SK-N-SH treated with all-trans-retinoic acid at 6 μM for 48 hours (cell line): ENCODE measurements around the gene SNAPC1.

Experiments used
- ARNTL ChIP-seq: fragments of 450-650 bp; formaldehyde crosslinking; IDR thresholded peaks from 2 replicates; pipeline ENCODE4 v1.5.0; 2020; ENCODE audit warnings: low read depth, mild to moderate bottlenecking, moderate library complexity, borderline replicate concordance
- BACH2 ChIP-seq: fragments of 250-450 bp; sonication (Bioruptor Pico); IDR thresholded peaks from 2 replicates; pipeline ENCODE4 v1.9.0; 2021; ENCODE audit warnings: mild to moderate bottlenecking, borderline replicate concordance
- CSDC2 ChIP-seq: fragments of 250-450 bp; sonication (Bioruptor Pico); IDR thresholded peaks from 2 replicates; pipeline ENCODE4 v1.5.0; 2020; ENCODE audit warnings: mild to moderate bottlenecking, moderate library complexity
- OSR1 ChIP-seq: fragments of 250-450 bp; sonication (Bioruptor Pico); IDR thresholded peaks from 2 replicates; pipeline ENCODE4 v1.8.0; 2022; ENCODE audit warnings: moderate library complexity, mild to moderate bottlenecking, inconsistent platforms
- RARB ChIP-seq: fragments of 250-450 bp; sonication (Bioruptor Pico); IDR thresholded peaks from 2 replicates; pipeline ENCODE4 v1.8.0; 2021; ENCODE audit warnings: mild to moderate bottlenecking, moderate library complexity
- TSHZ2 ChIP-seq: fragments of 250-450 bp; sonication (Bioruptor Pico); IDR thresholded peaks from 2 replicates; pipeline ENCODE4 v1.5.0; 2020; ENCODE audit warnings: mild to moderate bottlenecking, moderate library complexity
- ZFP3 ChIP-seq: fragments of 250-450 bp; sonication (Bioruptor Pico); IDR thresholded peaks from 2 replicates; pipeline ENCODE4 v1.5.0; 2020; ENCODE audit warnings: mild to moderate bottlenecking, moderate library complexity

- TF ChIP-seq ZFP3 (CRISPR knock-in tag) (no peak), TSHZ2 (CRISPR knock-in tag) (no peak), RARB (no peak), BACH2 (CRISPR knock-in tag) (no peak), CSDC2 (no peak), ARNTL (CRISPR knock-in tag) (no peak), OSR1 (CRISPR knock-in tag) (no peak)
Observed at GRCh38 chr14:61811882-61812346, 49.7 kb downstream of the SNAPC1 start.
